GM12878 (cell line): ENCODE data around the gene ARHGAP45.

Source experiments
- CEBPB ChIP-seq, 2 experiments: fragments of 150-350 bp in 1 of 2; IDR thresholded peaks; 2 replicates each; pipeline ENCODE4 v1.6.1; 2012 to 2014; ENCODE audit warnings: low read depth in 2 of 2, low read length in 2 of 2, borderline replicate concordance in 1 of 2, inconsistent platforms in 1 of 2
- GABPA ChIP-seq: IDR thresholded peaks from 2 replicates; pipeline ENCODE4 v1.6.1; 2014; ENCODE audit warnings: antibody characterized with exemption, low read depth, mild to moderate bottlenecking, inconsistent platforms
- RAD21 ChIP-seq: IDR thresholded peaks from 2 replicates; pipeline ENCODE4 v1.6.1; 2011; ENCODE audit warnings: mild to moderate bottlenecking, low read depth, low read length, moderate library complexity; ENCODE audit not compliant: insufficient read depth
- YY1 ChIP-seq: IDR thresholded peaks from 2 replicates; pipeline ENCODE4 v1.6.1; 2011; ENCODE audit warnings: low read depth, mild to moderate bottlenecking, low read length

GRCh38 chr19:1125601-1126467, 58.9 kb downstream of the ARHGAP45 start:
- TF ChIP-seq YY1 (no peak), GABPA (no peak), CEBPB (IDR thresholded peaks at IDR 0.05; ENCODE audit: borderline replicate concordance in 1 of 2, low read depth in 2 of 2, low read length in 2 of 2) (no peak), RAD21 (no peak)
